GM19099 (cell line): Measurements from ENCODE around the gene DDX49.

Source experiments
- POLR2A ChIP-seq: IDR thresholded peaks from 3 replicates; pipeline ENCODE4 v1.6.1; 2011; ENCODE audit warnings: low read depth; ENCODE audit not compliant: insufficient read length; ENCODE audit errors: extremely low read depth

DDX49 gene

DNA sequence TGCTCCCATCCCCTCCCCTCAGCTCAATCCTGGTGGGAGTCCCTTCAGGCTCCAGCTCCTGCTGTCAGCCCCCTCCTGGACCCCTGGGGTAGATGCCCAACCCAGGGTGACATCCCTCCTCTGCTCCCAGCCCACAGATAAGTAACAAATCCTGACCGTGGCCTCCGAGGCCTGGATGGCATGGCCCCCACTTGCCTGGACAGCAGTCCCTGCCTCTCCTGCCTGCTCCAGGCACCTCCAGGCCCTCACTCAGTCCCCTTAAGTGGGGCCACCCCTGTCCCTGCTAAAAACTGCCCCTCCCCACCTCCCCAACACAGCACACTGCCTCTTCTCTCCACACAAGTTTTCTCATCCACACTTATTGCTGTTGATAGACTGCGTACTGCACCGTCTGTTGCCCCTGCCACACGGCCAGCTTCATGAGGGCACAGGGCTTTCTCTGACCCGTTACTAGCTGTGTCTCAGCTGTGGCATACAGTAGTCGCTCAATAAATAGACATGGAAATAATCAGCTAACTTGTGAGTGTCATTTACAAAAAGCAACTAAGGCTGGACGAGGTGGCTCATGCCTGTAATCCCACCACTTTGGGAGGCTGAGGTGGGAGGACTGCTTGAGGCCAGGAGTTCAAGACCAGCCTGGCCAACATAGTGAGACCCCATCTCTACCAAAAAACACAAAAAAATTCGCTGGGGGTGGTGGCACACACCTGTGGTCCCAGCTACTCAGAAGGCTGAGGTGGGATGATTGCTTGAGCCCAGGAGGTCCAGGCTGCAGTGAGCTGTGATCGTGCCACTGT, 29.4 kb upstream of the DDX49 start:
- no peak for TF ChIP-seq POLR2A

DNA sequence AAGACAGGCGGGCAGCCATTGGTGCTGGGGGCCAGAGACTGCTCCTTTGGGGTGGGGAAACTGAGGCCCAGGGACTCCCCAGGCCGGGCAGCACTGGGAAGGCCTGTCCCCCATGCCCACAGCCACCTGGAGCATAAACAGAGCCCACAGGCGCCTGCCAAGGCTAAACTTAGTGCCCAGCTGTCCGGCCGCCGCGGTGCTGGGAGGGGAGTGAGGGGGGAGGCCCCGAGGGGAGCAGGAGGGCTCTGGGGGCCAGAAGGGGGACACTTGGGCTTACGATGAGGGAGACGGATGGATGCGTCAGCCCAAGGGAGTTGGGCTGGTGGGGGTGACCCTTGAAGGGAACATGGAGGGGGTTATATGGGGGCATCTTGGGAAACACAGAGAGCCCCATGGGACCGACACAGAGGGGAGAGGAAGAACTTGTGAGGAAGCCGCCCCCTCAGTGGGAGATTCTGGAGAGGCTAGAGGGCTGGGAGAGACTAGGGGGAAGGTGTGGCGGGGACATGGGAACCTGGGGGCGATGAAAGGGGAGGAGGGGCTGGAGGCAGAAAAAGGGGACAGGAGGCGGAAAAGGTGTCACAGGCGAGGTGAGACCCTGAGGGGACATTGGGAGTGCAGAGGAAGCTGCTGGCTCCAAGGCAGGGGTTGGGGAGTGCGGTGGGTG, 25.8 kb upstream of the DDX49 start:
- TF ChIP-seq POLR2A = no peak

DNA sequence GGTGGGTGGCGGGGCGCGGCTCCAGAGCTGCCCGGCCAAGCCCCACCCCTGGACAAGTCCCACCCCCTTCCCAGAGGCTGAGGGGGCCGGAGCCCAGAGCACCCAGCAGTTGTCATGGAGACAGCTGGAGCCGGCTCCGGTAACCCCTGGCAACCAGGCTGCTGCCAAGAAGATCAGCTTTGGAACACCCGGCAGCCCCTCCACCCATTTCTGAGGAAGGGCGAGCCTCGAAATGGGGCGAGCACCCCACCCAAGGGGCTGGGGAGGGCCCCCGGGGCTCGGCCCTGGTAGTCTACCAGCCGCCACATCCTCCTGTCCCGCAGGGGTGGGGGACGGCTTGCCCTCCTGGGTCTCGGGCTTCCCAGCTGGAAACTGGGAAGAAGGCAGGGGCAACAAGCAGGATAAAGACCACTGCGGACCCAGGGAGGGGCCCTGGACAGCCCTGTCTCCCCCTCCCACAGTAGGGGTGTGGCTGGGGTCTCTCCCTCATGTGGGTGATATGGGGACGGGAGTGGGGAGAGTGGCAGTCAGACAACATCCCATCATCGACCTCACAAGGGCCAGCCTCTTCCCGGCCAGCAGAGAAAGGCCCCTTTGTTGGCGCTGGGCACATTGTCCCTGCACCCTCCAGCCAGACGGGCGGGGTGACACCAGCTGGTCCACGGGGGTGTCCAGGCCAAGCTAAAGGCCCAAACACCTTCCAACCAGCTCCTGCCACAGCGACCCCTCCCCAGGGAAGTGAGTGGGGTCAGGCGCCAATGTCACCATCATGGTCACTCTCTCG, 25.1 kb upstream of the DDX49 start:
- no peak for TF ChIP-seq POLR2A

DNA sequence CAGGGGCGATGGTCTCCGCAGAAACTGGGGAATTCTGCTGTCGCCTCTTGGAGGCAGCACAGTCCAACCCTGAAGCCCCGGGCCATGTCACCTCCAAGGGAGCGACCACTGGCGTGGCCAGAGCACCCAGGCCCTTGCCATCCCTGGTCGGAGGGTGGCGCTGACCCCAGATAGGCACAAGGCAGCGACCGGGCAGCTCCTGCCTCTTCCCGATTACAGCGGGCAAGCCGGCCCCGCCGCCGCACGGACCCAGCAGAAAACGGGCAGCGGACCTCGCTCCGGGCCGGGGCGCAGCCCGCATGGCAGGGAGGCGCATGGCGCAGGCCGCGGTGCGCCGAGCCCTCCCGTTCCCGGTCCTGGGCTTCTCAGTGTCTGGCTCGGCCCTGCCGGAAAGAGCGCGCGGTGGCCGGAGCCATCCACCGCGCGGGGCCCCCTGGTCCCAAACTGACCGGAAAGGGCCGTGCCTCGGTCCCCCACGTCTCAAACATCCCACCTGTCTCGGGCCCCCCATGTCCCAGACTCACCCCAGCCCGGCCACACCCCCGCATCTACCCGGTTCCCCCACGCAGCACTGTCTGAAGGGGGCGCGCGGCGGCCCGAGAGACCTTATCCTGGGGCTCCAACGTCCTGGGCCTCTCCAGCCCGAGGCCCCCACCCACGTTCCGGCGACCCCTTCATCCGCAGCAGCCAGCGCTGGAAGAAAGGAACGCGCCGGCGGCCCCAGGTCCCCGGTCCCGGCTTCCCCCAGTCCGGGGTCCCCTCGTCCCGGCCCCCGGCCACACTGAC, 24.3 kb upstream of the DDX49 start:
- TF ChIP-seq POLR2A = no peak

DNA sequence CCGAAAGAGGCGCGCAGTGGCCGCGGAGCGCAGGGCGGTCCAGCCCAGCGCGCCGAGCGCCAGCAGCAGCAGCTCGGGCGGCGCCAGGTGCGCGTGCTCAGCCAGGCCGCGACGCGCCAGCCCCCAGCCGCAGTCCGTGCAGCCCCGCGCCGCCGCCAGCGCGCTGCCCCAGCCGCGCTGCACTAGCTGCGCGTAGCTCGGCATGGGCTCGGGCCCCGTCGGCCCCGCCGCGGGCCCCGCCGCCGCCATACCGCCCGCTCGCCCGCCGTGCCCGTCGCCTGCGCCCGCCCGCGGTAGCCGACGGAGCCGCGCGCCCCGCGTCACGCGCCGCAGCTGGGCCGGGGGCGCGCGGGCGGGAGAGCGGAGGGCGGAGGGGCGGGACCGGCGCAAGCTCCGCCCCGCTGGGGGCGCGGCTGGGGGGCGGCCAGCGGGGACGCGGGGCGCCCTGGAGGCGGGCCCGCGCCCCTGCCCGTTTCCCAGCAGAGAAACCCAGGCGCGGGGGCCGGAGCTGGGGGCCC, 23.6 kb upstream of the DDX49 start, which contains the start of gene CERS1:
TSS of gene CERS1 (minus strand) at position 335 of the 518 bp plus-strand sequence. CDS start at position 249, 86 bp downstream.
- TF ChIP-seq POLR2A = no peak

DNA sequence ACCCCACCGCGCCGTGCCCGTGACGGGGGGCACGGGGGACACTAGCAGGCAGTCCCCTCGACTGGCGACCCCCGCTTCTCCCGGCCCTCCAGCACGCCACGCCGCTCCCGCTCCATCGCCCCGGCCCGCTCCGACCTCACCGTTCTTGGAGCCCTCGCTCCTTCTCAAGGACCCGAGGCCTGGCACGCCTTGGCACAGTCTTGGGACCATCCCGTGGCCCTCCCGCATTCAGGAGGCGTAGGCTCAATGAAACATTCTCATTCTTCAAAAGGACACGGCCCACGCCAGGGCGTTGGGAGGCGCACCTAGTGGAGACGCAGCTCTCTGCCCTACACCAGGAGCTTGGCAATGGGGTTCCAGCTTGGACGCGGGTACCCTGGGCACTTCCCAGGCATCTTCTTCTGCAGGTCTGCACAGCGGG, 23.1 kb upstream of the DDX49 start:
- TF ChIP-seq POLR2A = no peak

DNA sequence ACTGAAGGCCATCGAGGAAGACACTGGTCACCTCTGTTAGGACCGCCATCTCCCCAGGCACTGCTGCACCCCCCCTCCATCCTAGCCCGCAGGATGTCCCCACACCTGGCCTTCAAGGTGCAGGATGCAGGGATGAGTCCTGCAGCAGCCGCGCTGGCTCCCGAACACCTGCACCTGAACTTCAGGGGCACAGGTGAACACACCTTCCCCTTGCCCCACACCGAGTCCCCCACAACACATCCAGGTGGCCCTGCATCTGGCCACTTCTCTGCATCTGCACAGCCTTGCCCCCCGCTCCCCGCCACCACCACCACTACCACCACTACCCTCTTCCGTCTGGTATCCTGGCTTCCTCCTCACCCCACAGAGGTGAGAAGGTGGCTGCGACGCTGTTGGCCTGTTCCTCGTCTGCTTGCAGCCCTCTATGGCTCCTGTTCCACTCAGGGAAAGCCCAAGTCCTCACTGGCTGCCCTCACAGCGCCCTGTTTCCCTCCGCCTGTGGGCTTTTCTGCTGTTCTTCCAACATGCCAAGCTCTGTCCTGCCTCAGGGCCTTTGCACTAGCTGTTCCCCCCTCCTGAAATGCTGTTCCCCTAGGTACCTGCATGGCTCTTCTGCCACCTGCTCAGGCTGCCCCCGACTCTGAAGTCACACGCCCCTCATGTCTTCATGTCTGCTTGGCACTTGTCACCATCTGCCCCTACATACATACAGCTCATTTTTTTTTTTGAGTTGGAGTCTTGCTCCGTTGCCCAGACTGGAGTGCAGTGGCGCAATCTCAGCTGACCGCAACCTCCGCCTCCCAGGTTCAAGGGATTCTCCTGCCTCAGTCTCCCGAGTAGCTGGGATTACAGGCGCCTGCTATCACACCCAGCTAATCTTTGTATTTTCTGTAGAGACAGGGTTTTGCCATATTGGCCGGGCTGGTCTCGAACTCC, 22.2 kb upstream of the DDX49 start:
- TF ChIP-seq POLR2A = no peak

DNA sequence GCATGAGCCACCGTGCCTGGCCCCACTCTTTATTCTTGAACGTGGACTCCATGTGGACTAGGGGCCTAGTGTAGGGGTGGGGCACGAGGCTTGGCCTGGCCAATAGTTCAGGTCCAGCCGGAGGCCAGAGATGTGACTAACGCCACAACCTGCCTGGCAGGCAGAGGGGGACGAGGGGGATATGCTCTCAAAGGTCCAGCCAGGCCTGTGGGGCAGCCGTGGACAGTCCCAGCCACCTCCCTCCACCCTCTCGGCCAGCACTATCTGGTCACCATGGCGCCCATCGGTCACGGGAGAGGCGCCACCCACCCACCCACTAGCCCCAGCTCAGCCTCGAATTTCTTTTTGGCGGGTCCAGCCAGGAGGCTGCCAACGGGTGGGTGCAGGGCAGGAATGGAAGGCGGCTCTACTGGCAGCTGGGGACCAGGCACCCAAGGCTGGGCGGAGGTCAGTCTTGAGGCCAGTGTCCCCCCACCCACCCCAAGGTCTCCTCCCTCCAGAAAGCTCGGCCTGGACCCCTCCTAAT, 21.4 kb upstream of the DDX49 start:
- no peak for TF ChIP-seq POLR2A

DNA sequence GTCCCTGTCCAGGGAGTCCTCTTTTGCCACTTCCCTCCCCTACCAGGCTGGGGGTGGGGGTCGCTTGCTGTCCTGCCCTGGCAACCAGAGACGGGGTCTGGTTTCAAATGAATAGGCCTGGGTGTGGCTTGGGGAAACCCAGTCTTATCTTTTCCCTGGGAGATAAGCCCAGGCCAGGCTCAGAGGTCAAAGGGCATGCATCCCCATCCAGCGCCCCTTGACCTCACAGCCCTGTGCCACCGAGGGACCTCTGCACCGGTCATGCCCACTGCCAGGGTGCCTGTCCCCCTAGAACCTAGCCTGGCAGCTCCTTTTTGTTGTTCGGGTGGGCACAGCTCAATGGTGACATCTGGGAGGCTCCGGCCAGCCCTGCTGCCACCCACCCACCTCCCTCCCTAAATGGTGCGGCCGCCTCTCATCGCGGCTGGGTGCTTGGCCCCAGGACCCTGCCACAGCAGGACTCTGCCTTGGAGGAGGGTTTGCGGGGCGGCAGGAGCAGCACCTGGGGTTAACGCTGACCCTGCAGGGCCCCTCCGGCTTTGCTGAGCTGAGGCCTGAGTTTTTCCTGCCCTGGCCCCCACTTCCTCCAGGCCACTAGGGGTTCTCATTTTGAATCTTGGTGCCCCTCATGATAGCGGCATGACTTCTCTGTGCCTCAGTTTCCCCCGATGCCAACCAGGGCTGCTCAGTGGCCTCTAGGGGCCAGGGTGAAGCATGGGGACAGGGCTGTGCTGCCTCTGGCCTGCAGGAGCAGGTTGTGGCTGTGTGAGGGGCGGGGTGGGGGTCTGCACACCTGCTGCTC, 20.7 kb upstream of the DDX49 start:
- no peak for TF ChIP-seq POLR2A

DNA sequence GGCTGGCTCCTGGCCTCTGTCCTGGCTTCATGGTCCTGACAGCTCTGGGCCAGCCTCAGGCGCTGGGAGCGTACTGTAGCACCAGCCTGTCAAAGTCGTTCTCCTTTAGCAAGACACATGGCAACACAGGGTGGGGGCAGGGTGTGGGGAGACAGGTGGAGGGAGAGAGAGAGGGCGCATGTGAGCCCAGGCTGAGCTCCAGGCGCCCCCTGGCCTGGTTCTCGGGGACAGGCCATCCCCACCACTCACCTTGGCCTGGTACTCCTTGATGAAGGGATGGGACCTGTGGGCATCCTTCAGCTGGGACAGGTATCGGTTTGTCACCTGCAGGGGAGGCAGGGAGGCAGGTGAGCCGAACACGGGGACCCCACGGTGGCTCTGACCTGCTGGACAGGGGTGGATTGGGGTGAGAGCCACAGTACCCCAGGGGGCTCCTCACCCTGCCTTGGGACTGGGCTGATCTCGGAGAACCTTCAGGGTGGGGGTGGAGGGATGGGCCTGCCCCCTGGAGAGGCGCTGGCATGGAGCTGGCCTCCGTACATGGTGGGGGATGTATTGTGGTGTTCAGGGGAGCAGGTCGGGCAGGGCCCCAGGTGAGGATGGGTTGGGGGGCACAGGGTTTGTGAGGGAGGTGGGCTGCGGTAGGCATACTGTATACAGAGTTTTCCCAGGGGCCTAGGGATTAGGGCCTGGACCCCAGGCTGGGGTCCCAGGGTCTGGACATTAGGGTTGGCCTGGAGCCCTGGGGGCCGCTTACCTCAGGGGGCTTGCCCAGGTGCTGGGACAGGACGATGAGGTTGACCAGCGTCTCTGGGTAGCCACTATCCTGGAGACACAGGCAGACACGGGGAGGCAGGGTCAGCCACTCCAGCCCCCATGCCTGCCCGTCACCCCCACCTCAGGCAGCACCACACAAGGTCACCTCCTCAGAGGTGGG, 19.6 kb upstream of the DDX49 start:
- no peak for TF ChIP-seq POLR2A

DNA sequence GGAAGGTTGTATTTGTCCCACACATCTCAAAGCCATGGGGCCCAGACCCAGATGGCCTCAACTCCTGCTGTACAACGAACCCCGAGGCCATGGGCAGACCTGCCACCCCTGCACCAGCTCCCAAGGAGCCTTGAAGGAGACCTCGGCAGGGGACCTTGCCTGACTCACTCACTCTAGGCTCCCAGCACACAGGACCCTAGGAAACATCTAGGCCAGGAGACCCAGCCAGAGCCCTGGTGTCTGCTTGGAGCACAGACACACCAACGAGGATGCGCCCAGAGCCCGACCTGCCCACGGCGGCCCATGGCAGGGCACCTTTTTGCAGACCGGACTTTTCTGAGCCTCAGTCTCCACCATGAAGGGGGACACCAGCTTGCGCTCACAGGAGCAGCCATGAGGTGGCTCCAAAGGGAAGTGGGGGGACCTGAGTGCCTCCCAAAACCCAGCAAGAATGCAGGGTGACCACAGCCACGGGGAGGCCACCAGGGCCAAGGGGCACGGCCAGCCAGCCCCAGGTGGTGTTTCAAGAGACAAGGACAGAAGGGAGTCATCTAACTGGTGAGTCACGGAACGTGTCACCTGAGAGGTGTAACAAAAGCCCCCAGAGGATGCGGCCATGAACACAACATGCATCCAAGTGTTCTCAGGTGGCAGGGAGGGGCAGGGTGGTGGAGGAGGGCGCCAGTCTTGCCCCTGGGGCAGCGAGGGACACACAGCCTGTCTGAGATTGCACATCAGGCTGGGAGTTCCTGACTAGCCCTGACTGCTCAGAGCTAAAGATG, 18.6 kb upstream of the DDX49 start:
- no peak for TF ChIP-seq POLR2A

DNA sequence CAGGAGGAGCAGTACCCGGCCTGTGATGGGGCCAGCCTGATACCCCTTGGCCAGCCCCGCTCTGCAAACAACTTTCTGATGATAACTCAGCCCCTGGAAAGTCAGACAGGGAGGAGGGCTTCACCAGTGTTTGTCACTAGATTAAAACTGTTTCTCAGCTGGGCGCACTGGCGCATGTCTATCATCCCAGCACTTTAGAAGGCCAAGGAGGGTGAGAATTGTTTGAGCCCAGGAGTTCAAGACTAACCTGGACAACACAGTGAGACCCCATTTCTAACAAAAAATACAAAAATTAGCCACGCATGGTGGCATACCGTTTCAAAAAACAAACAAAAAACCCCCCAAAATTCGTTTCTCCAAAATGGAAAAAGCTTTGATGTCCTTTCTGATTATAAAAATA, 18.0 kb upstream of the DDX49 start:
- TF ChIP-seq POLR2A = no peak
